WTC11 (cell line): ENCODE results near the gene GJD4. TPM values are rescaled to one million over a fixed set of nuclear protein-coding genes. Genes with fewer than 3 reads are reported as not detected.

Experiments used
- ELF4 ChIP-seq: sonication (generic); formaldehyde crosslinking; IDR thresholded peaks from 2 replicates; pipeline ENCODE4 v1.8.1; 2022; ENCODE audit warnings: low read depth, mild to moderate bottlenecking, moderate library complexity, missing genetic modification reagents
- ETV6 ChIP-seq: sonication (generic); formaldehyde crosslinking; IDR thresholded peaks from 2 replicates; pipeline ENCODE4 v1.8.1; 2022; ENCODE audit warnings: mild to moderate bottlenecking, missing genetic modification reagents
- FOXK1 ChIP-seq: sonication (generic); formaldehyde crosslinking; IDR thresholded peaks from 2 replicates; pipeline ENCODE4 v1.8.0; 2022; ENCODE audit warnings: mild to moderate bottlenecking, moderate library complexity, missing genetic modification reagents
- HMGA2 ChIP-seq: fragments of 250-450 bp; sonication (Bioruptor Pico); IDR thresholded peaks from 2 replicates; pipeline ENCODE4 v1.4.0; 2021; ENCODE audit warnings: mild to moderate bottlenecking, moderate library complexity
- JUN ChIP-seq: sonication (generic); formaldehyde crosslinking; IDR thresholded peaks from 2 replicates; pipeline ENCODE4 v1.8.0; 2023; ENCODE audit warnings: mild to moderate bottlenecking, missing genetic modification reagents
- MYBL2 ChIP-seq: sonication (generic); formaldehyde crosslinking; IDR thresholded peaks from 2 replicates; pipeline ENCODE4 v1.8.1; 2023; ENCODE audit warnings: mild to moderate bottlenecking, moderate library complexity, missing genetic modification reagents
- NR1H2 ChIP-seq: sonication (generic); formaldehyde crosslinking; IDR thresholded peaks from 2 replicates; pipeline ENCODE4 v1.9.0; 2021; ENCODE audit warnings: mild to moderate bottlenecking, moderate library complexity, missing genetic modification reagents
- SMAD4 ChIP-seq: sonication (generic); formaldehyde crosslinking; IDR thresholded peaks from 2 replicates; pipeline ENCODE4 v1.8.0; 2022; ENCODE audit warnings: mild to moderate bottlenecking, missing genetic modification reagents
- USF1 ChIP-seq: sonication (generic); formaldehyde crosslinking; IDR thresholded peaks from 2 replicates; pipeline ENCODE4 v1.8.0; 2022; ENCODE audit warnings: mild to moderate bottlenecking, missing genetic modification reagents
- USF2 ChIP-seq: sonication (generic); formaldehyde crosslinking; IDR thresholded peaks from 2 replicates; pipeline ENCODE4 v1.8.1; 2023; ENCODE audit warnings: mild to moderate bottlenecking, missing genetic modification reagents, moderate library complexity
- ZBTB21 ChIP-seq: sonication (generic); formaldehyde crosslinking; IDR thresholded peaks from 2 replicates; pipeline ENCODE4 v1.8.1; 2023; ENCODE audit warnings: mild to moderate bottlenecking, missing genetic modification reagents, borderline replicate concordance
- ZNF219 ChIP-seq: sonication (generic); formaldehyde crosslinking; IDR thresholded peaks from 2 replicates; pipeline ENCODE4 v1.8.0; 2023; ENCODE audit warnings: missing genetic modification reagents, mild to moderate bottlenecking, borderline replicate concordance
- ZNF263 ChIP-seq: sonication (generic); formaldehyde crosslinking; IDR thresholded peaks from 2 replicates; pipeline ENCODE4 v1.8.1; 2022; ENCODE audit warnings: low read depth, mild to moderate bottlenecking, moderate library complexity, missing genetic modification reagents
- ZNF532 ChIP-seq: fragments of 250-450 bp; sonication (Bioruptor Pico); IDR thresholded peaks from 2 replicates; pipeline ENCODE4 v1.9.0; 2021; ENCODE audit warnings: mild to moderate bottlenecking, borderline replicate concordance
- ZNF671 ChIP-seq: fragments of 250-450 bp; sonication (Bioruptor Pico); IDR thresholded peaks from 2 replicates; pipeline ENCODE4 v1.8.0; 2021; ENCODE audit warnings: mild to moderate bottlenecking
- total RNA-seq: library from RNA; stranded (reverse); gene quantifications from 3 replicates; pipeline ENCODE4 v1.2.3, GENCODE V29; 2021
- TF ChIP-seq, protein P1 (sequence below): sonication (generic); formaldehyde crosslinking; IDR thresholded peaks from 2 replicates; pipeline ENCODE4 v1.8.1; 2023; ENCODE audit warnings: mild to moderate bottlenecking, missing genetic modification reagents
- TF ChIP-seq, protein P2 (sequence below): sonication (generic); formaldehyde crosslinking; IDR thresholded peaks from 2 replicates; pipeline ENCODE4 v1.8.1; 2022; ENCODE audit warnings: missing genetic modification reagents, borderline replicate concordance
- TF ChIP-seq, protein P3 (sequence below): sonication (generic); formaldehyde crosslinking; IDR thresholded peaks from 2 replicates; pipeline ENCODE4 v1.8.1; 2022; ENCODE audit warnings: mild to moderate bottlenecking, missing genetic modification reagents, moderate library complexity, borderline replicate concordance
- TF ChIP-seq, protein P4 (sequence below): sonication (generic); formaldehyde crosslinking; IDR thresholded peaks from 2 replicates; pipeline ENCODE4 v1.8.0; 2022; ENCODE audit warnings: mild to moderate bottlenecking, missing genetic modification reagents
- TF ChIP-seq, protein P5 (sequence below): fragments of 250-450 bp; sonication (Bioruptor Pico); IDR thresholded peaks from 2 replicates; pipeline ENCODE4 v1.8.0; 2021; ENCODE audit warnings: mild to moderate bottlenecking

The GJD4 gene
- total RNA-seq, 1 experiment from 2014 or later: not detected

DNA sequence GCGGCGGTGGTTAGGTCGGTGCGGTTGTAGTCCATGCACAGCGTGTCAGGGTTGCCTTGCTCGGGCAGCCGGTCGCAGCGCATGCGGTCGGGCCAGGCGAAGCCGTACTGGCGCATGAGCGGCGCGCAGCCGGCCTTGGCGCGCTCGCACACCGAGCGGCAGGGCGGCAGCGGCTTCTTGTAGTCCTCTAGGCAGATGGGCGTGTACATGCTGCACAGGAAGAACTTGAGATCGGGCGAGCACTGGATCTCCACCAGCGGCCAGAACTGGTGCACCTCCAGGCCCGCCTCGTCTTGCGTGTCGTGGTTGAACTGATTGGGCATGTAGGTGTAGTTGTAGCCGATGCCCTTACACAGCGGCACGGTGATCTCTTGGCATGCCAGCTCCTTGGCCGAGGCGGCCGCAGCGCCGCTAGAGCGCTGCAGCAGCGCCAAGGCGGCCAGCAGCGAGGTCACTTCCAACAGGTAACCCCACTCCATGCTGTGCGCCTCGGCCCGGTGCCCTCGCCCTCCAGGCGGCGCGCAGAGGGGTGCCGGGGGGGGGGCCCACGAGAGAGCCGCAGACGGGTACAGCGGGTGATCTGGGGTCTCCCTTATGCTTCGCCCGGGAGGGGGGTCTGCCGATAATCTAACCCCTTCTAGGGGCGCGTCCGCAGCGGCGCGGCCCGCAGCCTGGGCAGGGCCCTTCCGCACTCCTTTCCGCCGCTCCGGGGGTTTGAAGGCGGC lies 36.0 kb downstream of the GJD4 start (continued):
- TF ChIP-seq, protein P1, sequence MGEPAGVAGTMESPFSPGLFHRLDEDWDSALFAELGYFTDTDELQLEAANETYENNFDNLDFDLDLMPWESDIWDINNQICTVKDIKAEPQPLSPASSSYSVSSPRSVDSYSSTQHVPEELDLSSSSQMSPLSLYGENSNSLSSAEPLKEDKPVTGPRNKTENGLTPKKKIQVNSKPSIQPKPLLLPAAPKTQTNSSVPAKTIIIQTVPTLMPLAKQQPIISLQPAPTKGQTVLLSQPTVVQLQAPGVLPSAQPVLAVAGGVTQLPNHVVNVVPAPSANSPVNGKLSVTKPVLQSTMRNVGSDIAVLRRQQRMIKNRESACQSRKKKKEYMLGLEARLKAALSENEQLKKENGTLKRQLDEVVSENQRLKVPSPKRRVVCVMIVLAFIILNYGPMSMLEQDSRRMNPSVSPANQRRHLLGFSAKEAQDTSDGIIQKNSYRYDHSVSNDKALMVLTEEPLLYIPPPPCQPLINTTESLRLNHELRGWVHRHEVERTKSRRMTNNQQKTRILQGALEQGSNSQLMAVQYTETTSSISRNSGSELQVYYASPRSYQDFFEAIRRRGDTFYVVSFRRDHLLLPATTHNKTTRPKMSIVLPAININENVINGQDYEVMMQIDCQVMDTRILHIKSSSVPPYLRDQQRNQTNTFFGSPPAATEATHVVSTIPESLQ (CRISPR knock-in tag): no peak; the same call in 1 of the 2 replicates
- TF ChIP-seq, protein P2, sequence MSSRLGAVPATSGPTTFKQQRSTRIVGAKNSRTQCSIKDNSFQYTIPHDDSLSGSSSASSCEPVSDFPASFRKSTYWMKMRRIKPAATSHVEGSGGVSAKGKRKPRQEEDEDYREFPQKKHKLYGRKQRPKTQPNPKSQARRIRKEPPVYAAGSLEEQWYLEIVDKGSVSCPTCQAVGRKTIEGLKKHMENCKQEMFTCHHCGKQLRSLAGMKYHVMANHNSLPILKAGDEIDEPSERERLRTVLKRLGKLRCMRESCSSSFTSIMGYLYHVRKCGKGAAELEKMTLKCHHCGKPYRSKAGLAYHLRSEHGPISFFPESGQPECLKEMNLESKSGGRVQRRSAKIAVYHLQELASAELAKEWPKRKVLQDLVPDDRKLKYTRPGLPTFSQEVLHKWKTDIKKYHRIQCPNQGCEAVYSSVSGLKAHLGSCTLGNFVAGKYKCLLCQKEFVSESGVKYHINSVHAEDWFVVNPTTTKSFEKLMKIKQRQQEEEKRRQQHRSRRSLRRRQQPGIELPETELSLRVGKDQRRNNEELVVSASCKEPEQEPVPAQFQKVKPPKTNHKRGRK (CRISPR knock-in tag): 0 out of 2 replicates have a peak, but pooled peaks have one; percentile 45
- TF ChIP-seq, protein P3, sequence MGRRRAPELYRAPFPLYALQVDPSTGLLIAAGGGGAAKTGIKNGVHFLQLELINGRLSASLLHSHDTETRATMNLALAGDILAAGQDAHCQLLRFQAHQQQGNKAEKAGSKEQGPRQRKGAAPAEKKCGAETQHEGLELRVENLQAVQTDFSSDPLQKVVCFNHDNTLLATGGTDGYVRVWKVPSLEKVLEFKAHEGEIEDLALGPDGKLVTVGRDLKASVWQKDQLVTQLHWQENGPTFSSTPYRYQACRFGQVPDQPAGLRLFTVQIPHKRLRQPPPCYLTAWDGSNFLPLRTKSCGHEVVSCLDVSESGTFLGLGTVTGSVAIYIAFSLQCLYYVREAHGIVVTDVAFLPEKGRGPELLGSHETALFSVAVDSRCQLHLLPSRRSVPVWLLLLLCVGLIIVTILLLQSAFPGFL (CRISPR knock-in tag): 0 out of 2 replicates have a peak, but pooled peaks have one; percentile 82
- no peak for TF ChIP-seq HMGA2 (CRISPR knock-in tag)
- TF ChIP-seq, protein P4, sequence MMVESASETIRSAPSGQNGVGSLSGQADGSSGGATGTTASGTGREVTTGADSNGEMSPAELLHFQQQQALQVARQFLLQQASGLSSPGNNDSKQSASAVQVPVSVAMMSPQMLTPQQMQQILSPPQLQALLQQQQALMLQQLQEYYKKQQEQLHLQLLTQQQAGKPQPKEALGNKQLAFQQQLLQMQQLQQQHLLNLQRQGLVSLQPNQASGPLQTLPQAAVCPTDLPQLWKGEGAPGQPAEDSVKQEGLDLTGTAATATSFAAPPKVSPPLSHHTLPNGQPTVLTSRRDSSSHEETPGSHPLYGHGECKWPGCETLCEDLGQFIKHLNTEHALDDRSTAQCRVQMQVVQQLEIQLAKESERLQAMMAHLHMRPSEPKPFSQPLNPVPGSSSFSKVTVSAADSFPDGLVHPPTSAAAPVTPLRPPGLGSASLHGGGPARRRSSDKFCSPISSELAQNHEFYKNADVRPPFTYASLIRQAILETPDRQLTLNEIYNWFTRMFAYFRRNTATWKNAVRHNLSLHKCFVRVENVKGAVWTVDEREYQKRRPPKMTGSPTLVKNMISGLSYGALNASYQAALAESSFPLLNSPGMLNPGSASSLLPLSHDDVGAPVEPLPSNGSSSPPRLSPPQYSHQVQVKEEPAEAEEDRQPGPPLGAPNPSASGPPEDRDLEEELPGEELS (CRISPR knock-in tag): peak; percentile 98
- peak; percentile 91 for TF ChIP-seq ZNF219 (CRISPR knock-in tag)
- TF ChIP-seq, protein P5, sequence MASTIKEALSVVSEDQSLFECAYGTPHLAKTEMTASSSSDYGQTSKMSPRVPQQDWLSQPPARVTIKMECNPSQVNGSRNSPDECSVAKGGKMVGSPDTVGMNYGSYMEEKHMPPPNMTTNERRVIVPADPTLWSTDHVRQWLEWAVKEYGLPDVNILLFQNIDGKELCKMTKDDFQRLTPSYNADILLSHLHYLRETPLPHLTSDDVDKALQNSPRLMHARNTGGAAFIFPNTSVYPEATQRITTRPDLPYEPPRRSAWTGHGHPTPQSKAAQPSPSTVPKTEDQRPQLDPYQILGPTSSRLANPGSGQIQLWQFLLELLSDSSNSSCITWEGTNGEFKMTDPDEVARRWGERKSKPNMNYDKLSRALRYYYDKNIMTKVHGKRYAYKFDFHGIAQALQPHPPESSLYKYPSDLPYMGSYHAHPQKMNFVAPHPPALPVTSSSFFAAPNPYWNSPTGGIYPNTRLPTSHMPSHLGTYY (CRISPR knock-in tag): no peak
- no peak for TF ChIP-seq ZNF671
- peak; percentile 92; the same call in 1 of the 2 replicates for TF ChIP-seq JUN (CRISPR knock-in tag)
- TF ChIP-seq FOXK1 (CRISPR knock-in tag): peak; percentile 93
- TF ChIP-seq ETV6: peak; percentile 29; the same call in 1 of the 2 replicates
- peak; percentile 71 for TF ChIP-seq USF1 (CRISPR knock-in tag)
- 0 out of 2 replicates have a peak, but pooled peaks have one; percentile 58 for TF ChIP-seq ZNF263 (CRISPR knock-in tag)
- no peak for TF ChIP-seq NR1H2 (CRISPR knock-in tag)
- TF ChIP-seq USF2: no peak
- 0 out of 2 replicates have a peak, but pooled peaks have one; percentile 35 for TF ChIP-seq ZBTB21 (CRISPR knock-in tag)
- 0 out of 2 replicates have a peak, but pooled peaks have one; percentile 33 for TF ChIP-seq SMAD4 (CRISPR knock-in tag)
- TF ChIP-seq MYBL2: peak; percentile 84
- TF ChIP-seq ZNF532 (CRISPR knock-in tag): no peak
- peak; percentile 69; the same call in 1 of the 2 replicates for TF ChIP-seq ELF4 (CRISPR knock-in tag)
